Tibial nerve (tissue), 4 donors: ENCODE results near the gene RBMS3. TPM values are rescaled to one million over a fixed set of nuclear protein-coding genes. Genes with fewer than 3 reads are reported as not detected.
A peak's percentile ranks its signal among the peaks of the same experiment; 100 is the strongest.

ENCODE experiments used
- DNase-seq, 2 donors: peaks; one replicate each; pipeline ENCODE4 v3.0.0-alpha.2; 2019; ENCODE audit warnings: low spot score in 2 of 2
- H3K27ac ChIP-seq, 4 donors: fragments of 200-600 bp; sonication (generic) in 3 of 4; one replicate each; pipeline ENCODE4 v1.5.1; 2017 to 2019; ENCODE audit warnings: mild to moderate bottlenecking in 1 of 4
- H3K27me3 ChIP-seq, 2 donors: fragments of 200-600 bp; sonication (generic) in 1 of 2; one replicate each; pipeline versions ENCODE4 v1.5.1 to v1.6.0; 2017 to 2019
- H3K36me3 ChIP-seq, 3 donors: fragments of 200-600 bp; sonication (generic); one replicate each; pipeline ENCODE4 v1.5.1; 2018 to 2019
- H3K4me1 ChIP-seq, 4 donors: fragments of 200-600 bp; sonication (generic) in 3 of 4; one replicate each; pipeline ENCODE4 v1.5.1; 2017 to 2019
- H3K4me3 ChIP-seq, 4 donors: fragments of 200-600 bp; sonication (generic) in 3 of 4; one replicate each; pipeline ENCODE4 v1.5.1; 2017 to 2019; ENCODE audit warnings: mild to moderate bottlenecking in 1 of 4, moderate library complexity in 1 of 4
- H3K9me3 ChIP-seq, 4 donors: fragments of 200-600 bp; sonication (generic) in 3 of 4; one replicate each; pipeline ENCODE4 v1.5.1; 2017 to 2019
- EP300 ChIP-seq, 2 donors: sonication (generic); formaldehyde crosslinking; IDR thresholded peaks; one replicate each; pipeline ENCODE4 v1.6.1; 2017; ENCODE audit warnings: antibody characterized with exemption in 2 of 2, mild to moderate bottlenecking in 1 of 2
- POLR2A ChIP-seq, 2 donors: fragments of 450-650 bp; IDR thresholded peaks; one replicate each; pipeline ENCODE4 v1.6.1; 2017; ENCODE audit warnings: antibody characterized with exemption in 2 of 2, mild to moderate bottlenecking in 2 of 2, moderate library complexity in 2 of 2
- WGBS, 2 donors: methylation state at CpG; one replicate each; pipeline ENCODE4 v1.1.5; 2018; 5-methylcytosine and 5-hydroxymethylcytosine counted together
- total RNA-seq, 4 donors: library from RNA; depleted of rRNA; stranded (reverse); fragments of >200 nt; gene quantifications; one replicate each; pipeline ENCODE4 v1.1.0, GENCODE V29; 2016
- TF ChIP-seq, protein P1 (sequence below), 5 experiments: fragments of 200-600 bp in 3 of 5; fragments of 450-650 bp in 2 of 5; sonication (generic) in 3 of 5; IDR thresholded peaks; one replicate each; pipeline ENCODE4 v1.5.1; 2016 to 2019; ENCODE audit warnings: antibody characterized with exemption in 5 of 5, mild to moderate bottlenecking in 3 of 5, moderate library complexity in 2 of 5

RBMS3 gene
- total RNA-seq, 4 donors from 2014 or later, result 157 to 175 (median 161) TPM

DNA sequence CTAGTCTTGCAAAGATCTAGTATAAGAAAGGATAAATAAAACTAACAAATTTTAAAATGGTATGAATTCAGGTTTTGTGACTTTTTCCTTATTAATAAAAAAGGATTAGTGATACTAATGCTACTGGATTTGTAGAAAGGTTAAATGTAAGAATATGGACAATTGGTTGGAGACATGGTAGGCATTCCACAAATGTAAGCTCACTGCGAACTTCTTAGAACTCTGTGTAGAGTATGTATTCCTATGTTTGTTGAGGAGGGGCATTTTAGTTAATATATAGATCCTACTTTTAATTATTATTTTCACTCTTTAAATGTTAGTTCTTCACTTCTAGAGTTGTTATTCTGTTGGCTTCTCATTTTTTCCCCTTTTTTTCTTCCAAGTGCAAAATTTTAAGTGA lies 414.3 kb downstream of the RBMS3 start:
- no peaks in the 10 kb centered on the region for H3K27me3 ChIP-seq
- H3K36me3 ChIP-seq, result no peaks in the 10 kb centered on the region
- H3K4me3 ChIP-seq, result no peak overlapping the region
- H3K27ac ChIP-seq, result peak overlapping the region in 3 of 4 donors; percentile 46 to 82 (median 71)
- TF ChIP-seq, protein P1, sequence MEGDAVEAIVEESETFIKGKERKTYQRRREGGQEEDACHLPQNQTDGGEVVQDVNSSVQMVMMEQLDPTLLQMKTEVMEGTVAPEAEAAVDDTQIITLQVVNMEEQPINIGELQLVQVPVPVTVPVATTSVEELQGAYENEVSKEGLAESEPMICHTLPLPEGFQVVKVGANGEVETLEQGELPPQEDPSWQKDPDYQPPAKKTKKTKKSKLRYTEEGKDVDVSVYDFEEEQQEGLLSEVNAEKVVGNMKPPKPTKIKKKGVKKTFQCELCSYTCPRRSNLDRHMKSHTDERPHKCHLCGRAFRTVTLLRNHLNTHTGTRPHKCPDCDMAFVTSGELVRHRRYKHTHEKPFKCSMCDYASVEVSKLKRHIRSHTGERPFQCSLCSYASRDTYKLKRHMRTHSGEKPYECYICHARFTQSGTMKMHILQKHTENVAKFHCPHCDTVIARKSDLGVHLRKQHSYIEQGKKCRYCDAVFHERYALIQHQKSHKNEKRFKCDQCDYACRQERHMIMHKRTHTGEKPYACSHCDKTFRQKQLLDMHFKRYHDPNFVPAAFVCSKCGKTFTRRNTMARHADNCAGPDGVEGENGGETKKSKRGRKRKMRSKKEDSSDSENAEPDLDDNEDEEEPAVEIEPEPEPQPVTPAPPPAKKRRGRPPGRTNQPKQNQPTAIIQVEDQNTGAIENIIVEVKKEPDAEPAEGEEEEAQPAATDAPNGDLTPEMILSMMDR (IDR thresholded peaks at IDR 0.05), result no peak
- TF ChIP-seq EP300 (IDR thresholded peaks at IDR 0.05) (no peak), POLR2A (IDR thresholded peaks at IDR 0.05) (no peak)
- H3K4me1 ChIP-seq, result peaks cover 0 to 65% (median 22%) of the 10 kb centered on the region in 4 donors
- H3K9me3 ChIP-seq, result no peaks in the 10 kb centered on the region
- 64 to 75% methylated on average over 1 of the region's 1 CpG for WGBS, 2 donors
- DNase-seq, result no peak

- 7 to 12% methylated on average over 3 of the region's 3 CpGs for WGBS, 2 donors
- H3K36me3 ChIP-seq, result no peaks in the 10 kb centered on the region
- TF ChIP-seq, protein P1 (IDR thresholded peaks at IDR 0.05), result no peak
- TF ChIP-seq EP300 (IDR thresholded peaks at IDR 0.05) (peak; percentile 62 to 95), POLR2A (IDR thresholded peaks at IDR 0.05) (no peak)
- H3K9me3 ChIP-seq, result no peaks in the 10 kb centered on the region
- no peak overlapping the region for H3K4me3 ChIP-seq
- H3K27ac ChIP-seq, result peak overlapping the region; percentile 11 to 82 (median 58)
- DNase-seq, result peak in 1 of 2 donors; percentile 49
- H3K27me3 ChIP-seq, result no peaks in the 10 kb centered on the region
- H3K4me1 ChIP-seq, result peaks cover 0 to 61% (median 22%) of the 10 kb centered on the region in 4 donors
Observed at GRCh38 chr3:29695643-29696198, 414.9 kb downstream of the RBMS3 start.

GRCh38 chr3:29696311-29696710 lies 415.4 kb downstream of the RBMS3 start:
- Histone ChIP-seq H3K9me3 (no peaks in the 10 kb centered on the region), H3K27ac (peak overlapping the region; percentile 11 to 82 (median 58)), H3K4me1 (peaks cover 0 to 57% (median 22%) of the 10 kb centered on the region in 4 donors), H3K4me3 (no peak overlapping the region), H3K36me3 (peaks cover 0 to 3% (median 0%) of the 10 kb centered on the region in 3 donors), H3K27me3 (no peaks in the 10 kb centered on the region)
- 60 to 68% methylated on average over 2 of the region's 2 CpGs for WGBS, 2 donors
- TF ChIP-seq, protein P1 (IDR thresholded peaks at IDR 0.05), result no peak
- no peak for TF ChIP-seq EP300 (IDR thresholded peaks at IDR 0.05)
- TF ChIP-seq POLR2A (IDR thresholded peaks at IDR 0.05), result no peak
- DNase-seq, result no peak

- 36 to 40% methylated on average over 2 of the region's 2 CpGs for WGBS, 2 donors
- H3K27me3 ChIP-seq, result no peaks in the 10 kb centered on the region
- no peak overlapping the region for H3K27ac ChIP-seq
Observed at GRCh38 chr3:29697989-29698388, 417.1 kb downstream of the RBMS3 start.

DNA sequence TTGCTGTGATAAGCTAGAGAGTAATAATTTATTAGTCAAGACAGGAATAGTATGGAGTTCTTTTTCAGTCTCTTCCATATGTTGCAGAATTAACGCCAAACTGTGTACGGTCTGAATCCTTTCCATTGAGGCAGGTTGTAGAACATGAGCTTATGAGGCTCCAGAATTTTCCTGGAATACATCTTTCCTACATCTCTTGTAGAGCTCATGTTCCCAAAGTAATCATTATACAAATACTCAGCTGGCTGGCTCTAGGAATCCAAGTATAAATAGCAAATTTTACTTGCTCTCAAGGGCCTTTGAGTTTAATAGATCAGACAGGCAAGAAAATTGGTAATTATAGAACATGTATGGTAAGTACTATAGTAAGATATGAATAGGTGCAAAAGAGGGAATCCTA lies 419.4 kb downstream of the RBMS3 start:
- Histone ChIP-seq H3K27ac (no peak overlapping the region), H3K9me3 (no peaks in the 10 kb centered on the region), H3K27me3 (no peaks in the 10 kb centered on the region), H3K4me3 (no peak overlapping the region), H3K36me3 (peaks cover 0 to 26% (median 0%) of the 10 kb centered on the region in 3 donors), H3K4me1 (peaks cover 0 to 29% (median 10%) of the 10 kb centered on the region in 4 donors)
- TF ChIP-seq, protein P1 (IDR thresholded peaks at IDR 0.05), result no peak
- TF ChIP-seq POLR2A (IDR thresholded peaks at IDR 0.05), result no peak
- TF ChIP-seq EP300 (IDR thresholded peaks at IDR 0.05), result no peak
- DNase-seq, result no peak
- 89 to 93% methylated on average over 2 of the region's 2 CpGs for WGBS, 2 donors

More at GRCh38 chr3:29697989-29698388, 417.1 kb downstream of the RBMS3 start:
- Histone ChIP-seq H3K4me3 (no peak overlapping the region), H3K9me3 (no peaks in the 10 kb centered on the region), H3K4me1 (peaks cover 0 to 51% (median 22%) of the 10 kb centered on the region in 4 donors), H3K36me3 (peaks cover 0 to 20% (median 0%) of the 10 kb centered on the region in 3 donors)
- TF ChIP-seq POLR2A (IDR thresholded peaks at IDR 0.05), result no peak
- DNase-seq, result no peak
